ENCODE results near the gene CEP152.

CEP152 gene

GRCh38 chr15:48775546-48775945, 35.3 kb downstream of the CEP152 start:
- no peak for DNase-seq

GRCh38 chr15:48774484-48774883, 36.4 kb downstream of the CEP152 start:
- DNase-seq = peak; percentile 13

GRCh38 chr15:48766196-48766595, 44.7 kb downstream of the CEP152 start:
- no peak for DNase-seq

- no peak for DNase-seq
Observed at GRCh38 chr15:48765022-48765421, 45.8 kb downstream of the CEP152 start.

- DNase-seq = no peak
Observed at GRCh38 chr15:48761393-48762158, 49.3 kb downstream of the CEP152 start.

- no peak for DNase-seq
Observed at GRCh38 chr15:48759921-48760320, 50.9 kb downstream of the CEP152 start.

- DNase-seq = no peak
Observed at GRCh38 chr15:48757661-48758060, 53.2 kb downstream of the CEP152 start.

- DNase-seq = no peak
Observed at GRCh38 chr15:48754011-48754410, 56.9 kb downstream of the CEP152 start.

GRCh38 chr15:48751595-48751994, 59.3 kb downstream of the CEP152 start:
- no peak for DNase-seq

- peak; percentile 33 for DNase-seq
Observed at GRCh38 chr15:48748535-48748934, 62.3 kb downstream of the CEP152 start.

- no peak for DNase-seq
Observed at GRCh38 chr15:48733615-48734014, 77.3 kb downstream of the CEP152 start.

GRCh38 chr15:48730506-48730905, 80.4 kb downstream of the CEP152 start:
- DNase-seq = no peak

- DNase-seq = no peak
Observed at GRCh38 chr15:48723969-48724368, 86.9 kb downstream of the CEP152 start.

GRCh38 chr15:48722764-48723661, 87.9 kb downstream of the CEP152 start:
- DNase-seq = peak; percentile 78

- DNase-seq = peak; percentile 82
Observed at GRCh38 chr15:48721061-48721810, 89.6 kb downstream of the CEP152 start.

GRCh38 chr15:48720646-48721045, 90.2 kb downstream of the CEP152 start:
- DNase-seq = peak; percentile 31

- no peak for DNase-seq
Observed at GRCh38 chr15:48719668-48720067, 91.2 kb downstream of the CEP152 start.

- DNase-seq = peak; percentile 42
Observed at GRCh38 chr15:48718646-48719045, 92.2 kb downstream of the CEP152 start.

GRCh38 chr15:48717458-48717857, 93.4 kb downstream of the CEP152 start:
- peak; percentile 40 for DNase-seq

GRCh38 chr15:48712546-48712945, 98.3 kb downstream of the CEP152 start:
- DNase-seq = no peak

GRCh38 chr15:48710952-48711495, 99.8 kb downstream of the CEP152 start:
- DNase-seq = no peak

- no peak for DNase-seq
Observed at GRCh38 chr15:48708641-48709040, 102.2 kb downstream of the CEP152 start.

- no peak for DNase-seq
Observed at GRCh38 chr15:48705381-48705780, 105.5 kb downstream of the CEP152 start.
